ENCODE data around the gene PIK3CB.

Gene PIK3CB

GRCh38 chr3:138696666-138697370 lies 137.9 kb downstream of the PIK3CB start:
- no peak for DNase-seq (ENCODE audit: low spot score)
- H3K27ac ChIP-seq: no peak overlapping the region
- TF ChIP-seq, protein P1, sequence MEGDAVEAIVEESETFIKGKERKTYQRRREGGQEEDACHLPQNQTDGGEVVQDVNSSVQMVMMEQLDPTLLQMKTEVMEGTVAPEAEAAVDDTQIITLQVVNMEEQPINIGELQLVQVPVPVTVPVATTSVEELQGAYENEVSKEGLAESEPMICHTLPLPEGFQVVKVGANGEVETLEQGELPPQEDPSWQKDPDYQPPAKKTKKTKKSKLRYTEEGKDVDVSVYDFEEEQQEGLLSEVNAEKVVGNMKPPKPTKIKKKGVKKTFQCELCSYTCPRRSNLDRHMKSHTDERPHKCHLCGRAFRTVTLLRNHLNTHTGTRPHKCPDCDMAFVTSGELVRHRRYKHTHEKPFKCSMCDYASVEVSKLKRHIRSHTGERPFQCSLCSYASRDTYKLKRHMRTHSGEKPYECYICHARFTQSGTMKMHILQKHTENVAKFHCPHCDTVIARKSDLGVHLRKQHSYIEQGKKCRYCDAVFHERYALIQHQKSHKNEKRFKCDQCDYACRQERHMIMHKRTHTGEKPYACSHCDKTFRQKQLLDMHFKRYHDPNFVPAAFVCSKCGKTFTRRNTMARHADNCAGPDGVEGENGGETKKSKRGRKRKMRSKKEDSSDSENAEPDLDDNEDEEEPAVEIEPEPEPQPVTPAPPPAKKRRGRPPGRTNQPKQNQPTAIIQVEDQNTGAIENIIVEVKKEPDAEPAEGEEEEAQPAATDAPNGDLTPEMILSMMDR (conservative IDR thresholded peaks at IDR 0.05; ENCODE audit: low read depth): no peak
- POLR2A ChIA-PET (ENCODE audit: low non-redundant PET): no interaction called here
- CTCF ChIA-PET: interaction anchor here (0.6 to 3.9 kb wide), 3 partner anchors 37 to 220 kb away, joined by 3 to 27 read pairs (median 3); no protein-coding TSS in a partner anchor

GRCh38 chr3:138694287-138695007 lies 140.3 kb downstream of the PIK3CB start:
- POLR2A ChIA-PET (ENCODE audit: low non-redundant PET): no interaction called here
- TF ChIP-seq, protein P1 (conservative IDR thresholded peaks at IDR 0.05; ENCODE audit: low read depth): no peak
- DNase-seq (ENCODE audit: low spot score): peak; percentile 50
- no peak overlapping the region for H3K27ac ChIP-seq
- CTCF ChIA-PET: interaction anchor here (0.6 to 2.8 kb wide), 5 partner anchors 221 to 485 kb away, joined by 4 to 15 read pairs (median 5); no protein-coding TSS in a partner anchor

GRCh38 chr3:138692152-138692551 lies 142.6 kb downstream of the PIK3CB start:
- TF ChIP-seq, protein P1 (conservative IDR thresholded peaks at IDR 0.05; ENCODE audit: low read depth): no peak
- ChIA-PET CTCF (interaction anchor here (0.6 to 1.0 kb wide), 3 partner anchors 97 to 692 kb away, joined by 4 to 5 read pairs (median 4); no protein-coding TSS in a partner anchor), POLR2A (ENCODE audit: low non-redundant PET) (no interaction called here)
- DNase-seq (ENCODE audit: low spot score): no peak
- no peak overlapping the region for H3K27ac ChIP-seq

DNA sequence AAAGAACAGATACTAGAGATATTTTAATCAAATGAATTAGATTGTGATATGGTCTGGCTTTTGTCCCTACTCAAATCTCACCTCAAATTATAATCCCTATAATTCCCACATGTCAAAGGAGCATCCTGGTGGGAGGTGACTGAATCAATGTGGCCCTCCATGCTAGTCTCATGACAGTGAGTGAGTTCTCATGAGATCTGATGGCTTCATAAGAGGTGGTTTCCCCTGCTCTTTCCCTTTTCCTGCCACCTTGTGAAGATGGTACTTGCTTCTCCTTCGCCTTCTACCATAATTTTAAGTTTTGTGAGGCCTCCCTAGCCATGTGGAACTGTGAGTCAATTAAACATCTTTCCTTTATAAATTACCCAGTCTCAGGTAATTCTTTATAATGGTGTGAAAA lies 143.4 kb downstream of the PIK3CB start:
- CTCF ChIA-PET: no interaction called here
- H3K27ac ChIP-seq: no peak overlapping the region
- DNase-seq (ENCODE audit: low spot score): no peak
- TF ChIP-seq, protein P1 (conservative IDR thresholded peaks at IDR 0.05; ENCODE audit: low read depth): no peak
- POLR2A ChIA-PET (ENCODE audit: low non-redundant PET): no interaction called here

GRCh38 chr3:138690036-138690435 lies 144.7 kb downstream of the PIK3CB start:
- DNase-seq (ENCODE audit: low spot score): no peak
- H3K27ac ChIP-seq: no peak overlapping the region
- TF ChIP-seq, protein P1 (conservative IDR thresholded peaks at IDR 0.05; ENCODE audit: low read depth): no peak
- ChIA-PET POLR2A (ENCODE audit: low non-redundant PET) (no interaction called here), CTCF (interaction anchor here (1.0 to 1.2 kb wide), 2 partner anchors 233 to 246 kb away, joined by 4 read pairs; no protein-coding TSS in a partner anchor)

DNA sequence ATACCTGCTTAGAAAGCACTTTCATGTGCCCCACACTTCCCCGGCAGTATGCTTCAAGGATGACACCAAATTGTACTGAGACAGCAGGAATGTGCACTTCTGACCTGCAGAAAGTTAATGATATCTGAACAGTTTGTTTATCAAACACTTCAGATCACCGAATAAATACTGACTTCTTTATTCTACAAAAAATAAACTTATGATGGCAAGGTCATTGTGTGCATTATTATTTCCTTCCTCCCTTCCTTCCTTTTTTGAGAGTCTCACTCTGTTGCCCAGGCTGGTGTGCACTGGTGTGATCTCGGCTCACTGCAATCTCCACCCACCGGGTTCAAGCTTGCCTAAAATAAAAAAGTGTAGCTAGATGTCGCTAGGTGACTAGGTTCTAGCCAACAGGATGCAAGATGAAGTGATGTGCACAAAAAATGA lies 145.8 kb downstream of the PIK3CB start:
- TF ChIP-seq, protein P1 (conservative IDR thresholded peaks at IDR 0.05; ENCODE audit: low read depth): no peak
- H3K27ac ChIP-seq: no peak overlapping the region
- POLR2A ChIA-PET (ENCODE audit: low non-redundant PET): no interaction called here
- CTCF ChIA-PET: interaction anchor here (0.6 to 1.1 kb wide), 5 partner anchors 73 to 622 kb away, joined by 3 to 4 read pairs (median 4); no protein-coding TSS in a partner anchor
- DNase-seq (ENCODE audit: low spot score): no peak

All from RWPE1 (cell line).